Upper lobe of left lung (tissue), 6 donors: Measurements from ENCODE around the gene C1orf198. TPM values are rescaled to one million over a fixed set of nuclear protein-coding genes. Genes with fewer than 3 reads are reported as not detected.
A peak's percentile ranks its signal among the peaks of the same experiment; 100 is the strongest.

Experiments used
- ATAC-seq, 2 donors: fragments of 200-7000 bp; cut with Tn5 transposase; one replicate each; pipeline ENCODE4 v1.9.1; 2022; ENCODE audit warnings: mild to moderate bottlenecking in 2 of 2, moderate library complexity in 2 of 2; ENCODE audit not compliant: low FRiP score in 2 of 2
- DNase-seq, 2 donors: peaks; one replicate each; pipeline ENCODE4 v3.0.0-alpha.2; 2019 to 2020
- H3K27ac ChIP-seq, 4 donors: fragments of 200-600 bp; sonication (generic); one replicate each; pipeline ENCODE4 v1.5.1; 2016 to 2019
- H3K27me3 ChIP-seq, 4 donors: fragments of 200-600 bp; sonication (generic); one replicate each; pipeline ENCODE4 v1.5.1; 2017 to 2019
- H3K36me3 ChIP-seq, 4 donors: fragments of 200-600 bp; sonication (generic); one replicate each; pipeline ENCODE4 v1.5.1; 2016 to 2019
- H3K4me1 ChIP-seq, 4 donors: fragments of 200-600 bp; sonication (generic); one replicate each; pipeline ENCODE4 v1.5.1; 2018 to 2019
- H3K4me3 ChIP-seq, 4 donors: fragments of 200-600 bp; sonication (generic); one replicate each; pipeline ENCODE4 v1.5.1; 2017 to 2019; ENCODE audit warnings: mild to moderate bottlenecking in 2 of 4, moderate library complexity in 1 of 4
- H3K9me3 ChIP-seq, 4 donors: fragments of 200-600 bp; sonication (generic); one replicate each; pipeline ENCODE4 v1.5.1; 2018 to 2019
- CTCF ChIP-seq, 6 experiments: fragments of 450-650 bp in 4 of 6; fragments of 200-600 bp in 2 of 6; sonication (generic) in 2 of 6; IDR thresholded peaks; one replicate each; pipeline ENCODE4 v1.5.1; 2016 to 2019; ENCODE audit warnings: antibody characterized with exemption in 6 of 6
- EP300 ChIP-seq, 4 donors: sonication (generic); formaldehyde crosslinking; IDR thresholded peaks; one replicate each; pipeline ENCODE4 v1.5.1; 2017; ENCODE audit warnings: antibody characterized with exemption in 4 of 4, control low read depth in 2 of 4
- POLR2A ChIP-seq, 4 donors: fragments of 450-650 bp; IDR thresholded peaks; one replicate each; pipeline ENCODE4 v1.5.1; 2016 to 2017; ENCODE audit warnings: antibody characterized with exemption in 4 of 4, mild to moderate bottlenecking in 2 of 4
- POLR2AphosphoS5 ChIP-seq, 2 donors: sonication (generic); formaldehyde crosslinking; IDR thresholded peaks; one replicate each; pipeline ENCODE4 v1.5.1; 2017; ENCODE audit warnings: antibody characterized with exemption in 2 of 2
- WGBS, 2 donors: methylation state at CpG; one replicate each; pipeline ENCODE4 v1.1.5; 2017 to 2018; 5-methylcytosine and 5-hydroxymethylcytosine counted together
- total RNA-seq, 6 donors: library from RNA; depleted of rRNA in 4 of 6; stranded (reverse); fragments of >200 nt in 4 of 6; gene quantifications; one replicate each; pipeline versions ENCODE4 v1.1.0 to v1.2.1, GENCODE V29; 2016 to 2021
- donor health status: DM: no; HTN: no; CAD: no; lungs with moderate emphysema.
- donor health status: DM: no; HTN: yes; CAD: no; lungs with severe emphysema.

The C1orf198 gene
- total RNA-seq, 6 donors from 2014 or later, result 51.3 to 241 (median 125) TPM

- no peak for DNase-seq
- Histone ChIP-seq H3K27me3 (no peaks in the 10 kb centered on the region), H3K4me3 (no peak overlapping the region), H3K4me1 (peaks cover 0 to 6% (median 4%) of the 10 kb centered on the region in 4 donors), H3K27ac (no peak overlapping the region), H3K9me3 (no peaks in the 10 kb centered on the region), H3K36me3 (peaks cover 6 to 59% (median 29%) of the 10 kb centered on the region in 4 donors)
- TF ChIP-seq POLR2AphosphoS5 (IDR thresholded peaks at IDR 0.05) (no peak), EP300 (IDR thresholded peaks at IDR 0.05) (no peak), POLR2A (IDR thresholded peaks at IDR 0.05) (no peak), CTCF (IDR thresholded peaks at IDR 0.05) (no peak)
- ATAC-seq, result peak in 1 of 2 donors; percentile 5
- 92 to 97% methylated on average over 8 of the region's 8 CpGs for WGBS, 2 donors
These were observed 25.5 kb downstream of the C1orf198 start for GRCh38 chr1:230842801-230843200.

DNA sequence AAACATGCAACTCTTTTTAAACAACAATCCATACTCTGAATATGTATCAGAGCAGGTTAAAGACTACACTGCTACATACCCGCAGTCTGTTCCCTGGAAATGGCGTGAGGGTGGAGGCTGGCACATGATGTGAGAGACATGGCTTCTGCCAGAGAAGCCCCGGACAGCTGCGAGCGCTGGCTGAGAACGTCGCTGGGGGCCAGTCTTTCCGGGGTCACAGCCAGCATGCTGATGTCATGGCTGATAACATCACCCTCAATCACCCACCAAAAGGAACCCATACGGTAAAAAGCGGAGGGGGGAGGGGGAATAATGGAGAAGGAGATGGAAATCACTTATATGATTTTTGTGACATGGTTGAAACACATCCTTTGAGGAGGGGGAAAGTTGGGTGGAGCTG is 29.1 kb downstream of the C1orf198 start:
- no peak overlapping the region for H3K4me3 ChIP-seq

GRCh38 chr1:230836793-230837192 is 31.5 kb downstream of the C1orf198 start:
- H3K9me3 ChIP-seq, result no peaks in the 10 kb centered on the region
- H3K27ac ChIP-seq, result no peak overlapping the region
- WGBS, 2 donors, result 84 to 95% methylated on average over 5 of the region's 5 CpGs
- DNase-seq (no peak), ATAC-seq (no peak)
- no peaks in the 10 kb centered on the region for H3K4me1 ChIP-seq
- no peak overlapping the region for H3K4me3 ChIP-seq
- H3K36me3 ChIP-seq, result peaks cover 2 to 42% (median 16%) of the 10 kb centered on the region in 4 donors
- H3K27me3 ChIP-seq, result no peaks in the 10 kb centered on the region
- TF ChIP-seq CTCF (IDR thresholded peaks at IDR 0.05) (no peak), POLR2A (IDR thresholded peaks at IDR 0.05) (no peak), EP300 (IDR thresholded peaks at IDR 0.05) (no peak), POLR2AphosphoS5 (IDR thresholded peaks at IDR 0.05) (no peak)

More for the DNA sequence above, 29.1 kb downstream of the C1orf198 start:
- WGBS, 2 donors, result 77 to 88% methylated on average over 10 of the region's 10 CpGs
- DNase-seq, result no peak
- Histone ChIP-seq H3K36me3 (peaks cover 6 to 65% (median 33%) of the 10 kb centered on the region in 4 donors), H3K27ac (no peak overlapping the region), H3K27me3 (no peaks in the 10 kb centered on the region), H3K9me3 (no peaks in the 10 kb centered on the region), H3K4me1 (no peaks in the 10 kb centered on the region)
- TF ChIP-seq CTCF (IDR thresholded peaks at IDR 0.05) (no peak), POLR2AphosphoS5 (IDR thresholded peaks at IDR 0.05) (no peak), POLR2A (IDR thresholded peaks at IDR 0.05) (no peak), EP300 (IDR thresholded peaks at IDR 0.05) (no peak)
- ATAC-seq, result no peak

- no peak for ATAC-seq
These were observed 32.0 kb downstream of the C1orf198 start for GRCh38 chr1:230836347-230836746.

More at GRCh38 chr1:230836347-230836746, 32.0 kb downstream of the C1orf198 start:
- no peak for DNase-seq
- H3K4me3 ChIP-seq, result no peak overlapping the region
- H3K36me3 ChIP-seq, result peaks cover 0 to 37% (median 14%) of the 10 kb centered on the region in 4 donors
- H3K27me3 ChIP-seq, result no peaks in the 10 kb centered on the region
- H3K9me3 ChIP-seq, result no peaks in the 10 kb centered on the region
- no peaks in the 10 kb centered on the region for H3K4me1 ChIP-seq
- no peak overlapping the region for H3K27ac ChIP-seq
- 96 to 99% methylated on average over 5 of the region's 5 CpGs for WGBS, 2 donors
- TF ChIP-seq EP300 (IDR thresholded peaks at IDR 0.05), result no peak
- TF ChIP-seq POLR2A (IDR thresholded peaks at IDR 0.05), result no peak
- no peak for TF ChIP-seq POLR2AphosphoS5 (IDR thresholded peaks at IDR 0.05)
- no peak for TF ChIP-seq CTCF (IDR thresholded peaks at IDR 0.05)
